Epithelial cell of proximal tubule (primary cell): ENCODE data around the gene PRODH2. TPM values are rescaled to one million over a fixed set of nuclear protein-coding genes. Genes with fewer than 3 reads are reported as not detected.
"Not testable (repeated sequence)": the region's sequence is repeated elsewhere in the genome, so short reads cannot be mapped to it uniquely, and the experiment has no call there.

ENCODE experiments used
- DNase-seq: peaks from one replicate; pipeline ENCODE4 v3.0.0-alpha.2; 2011; ENCODE audit warnings: low read depth
- H3K4me3 ChIP-seq: 2 replicates; pipeline ENCODE4 v1.5.1; 2011; ENCODE audit warnings: low read depth, mild to moderate bottlenecking, low read length
- total RNA-seq: library from RNA; depleted of rRNA; stranded (reverse); fragments of >200 nt; gene quantifications from 2 replicates; pipeline ENCODE4 v1.2.3, GENCODE V29; 2015
- TF ChIP-seq, protein P1 (sequence below): conservative IDR thresholded peaks from 2 replicates; pipeline ENCODE4 v1.5.1; 2012; ENCODE audit warnings: low read depth, mild to moderate bottlenecking, low read length

The PRODH2 gene
- total RNA-seq, 1 donor from 2014 or later, result not detected

DNA sequence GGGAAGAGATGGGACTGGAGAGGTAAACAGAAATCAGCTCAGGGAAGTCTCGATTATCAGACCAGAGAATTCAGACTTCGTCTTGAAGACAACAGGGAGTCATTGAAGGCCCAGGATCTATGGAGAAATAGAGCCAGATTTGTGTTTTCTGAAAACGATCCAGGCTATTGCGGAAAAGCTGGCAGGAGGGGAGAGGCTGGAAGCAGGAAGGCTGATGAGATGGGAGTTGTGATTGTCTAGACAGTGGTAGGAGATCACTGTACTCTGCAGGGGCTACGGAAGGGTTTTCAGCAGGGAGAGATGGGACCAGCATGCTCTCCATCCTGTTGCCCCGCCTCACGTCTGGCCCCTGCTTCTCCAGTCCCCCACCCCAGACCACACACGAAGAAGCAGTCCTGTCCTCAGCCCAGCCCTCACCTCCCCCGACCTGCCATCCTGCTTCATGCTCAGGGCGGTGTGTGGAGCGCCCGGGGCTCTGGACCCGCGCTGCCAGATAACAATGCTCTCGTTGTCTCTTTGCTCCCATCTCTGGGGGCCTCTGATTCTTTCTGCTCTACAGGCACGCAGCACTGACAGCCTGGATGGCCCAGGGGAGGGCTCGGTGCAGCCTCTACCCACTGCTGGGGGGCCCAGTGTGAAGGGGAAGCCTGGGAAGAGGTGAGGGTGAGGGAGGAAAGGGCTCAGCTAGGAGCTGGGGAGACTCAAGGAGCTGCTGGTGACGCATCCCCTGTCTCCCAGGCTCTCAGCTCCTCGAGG lies 35.4 kb downstream of the PRODH2 start:
- no peak for DNase-seq
- TF ChIP-seq, protein P1, sequence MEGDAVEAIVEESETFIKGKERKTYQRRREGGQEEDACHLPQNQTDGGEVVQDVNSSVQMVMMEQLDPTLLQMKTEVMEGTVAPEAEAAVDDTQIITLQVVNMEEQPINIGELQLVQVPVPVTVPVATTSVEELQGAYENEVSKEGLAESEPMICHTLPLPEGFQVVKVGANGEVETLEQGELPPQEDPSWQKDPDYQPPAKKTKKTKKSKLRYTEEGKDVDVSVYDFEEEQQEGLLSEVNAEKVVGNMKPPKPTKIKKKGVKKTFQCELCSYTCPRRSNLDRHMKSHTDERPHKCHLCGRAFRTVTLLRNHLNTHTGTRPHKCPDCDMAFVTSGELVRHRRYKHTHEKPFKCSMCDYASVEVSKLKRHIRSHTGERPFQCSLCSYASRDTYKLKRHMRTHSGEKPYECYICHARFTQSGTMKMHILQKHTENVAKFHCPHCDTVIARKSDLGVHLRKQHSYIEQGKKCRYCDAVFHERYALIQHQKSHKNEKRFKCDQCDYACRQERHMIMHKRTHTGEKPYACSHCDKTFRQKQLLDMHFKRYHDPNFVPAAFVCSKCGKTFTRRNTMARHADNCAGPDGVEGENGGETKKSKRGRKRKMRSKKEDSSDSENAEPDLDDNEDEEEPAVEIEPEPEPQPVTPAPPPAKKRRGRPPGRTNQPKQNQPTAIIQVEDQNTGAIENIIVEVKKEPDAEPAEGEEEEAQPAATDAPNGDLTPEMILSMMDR, result no peak
- no peak overlapping the region for H3K4me3 ChIP-seq

DNA sequence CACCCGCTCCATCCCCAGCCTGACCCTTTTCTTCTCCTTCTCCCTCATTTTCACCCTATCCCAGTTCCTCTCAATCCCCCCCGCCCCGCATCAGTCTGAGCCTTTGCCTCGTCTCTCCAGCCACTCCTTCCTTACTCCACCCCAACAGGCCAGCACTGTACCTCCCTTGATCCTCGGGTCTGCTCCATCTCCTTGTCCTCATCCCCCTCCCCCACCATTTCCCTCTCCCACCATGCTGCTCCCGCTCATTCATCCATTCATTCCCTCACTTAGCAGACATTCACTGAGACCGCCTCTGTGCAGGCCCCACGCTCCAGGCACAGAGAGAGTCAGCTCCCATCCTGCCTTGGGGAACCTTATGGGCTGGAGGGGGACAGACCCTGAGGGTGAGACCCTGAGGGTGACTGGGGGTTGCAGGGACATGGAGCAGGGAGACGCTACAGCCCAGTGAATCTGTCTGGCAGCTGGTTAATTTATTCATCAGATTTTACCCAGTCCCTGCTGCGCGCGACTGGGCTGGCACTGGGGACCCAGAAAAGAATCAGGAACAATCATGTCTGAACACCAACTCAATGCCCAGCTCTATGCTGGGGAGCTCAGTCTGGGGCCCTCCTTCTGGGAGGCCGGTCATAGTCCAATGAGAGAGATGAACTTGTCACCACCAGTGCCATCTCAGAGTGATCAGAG lies 36.4 kb downstream of the PRODH2 start:
- TF ChIP-seq, protein P1, result no peak
- H3K4me3 ChIP-seq, result peak overlapping the region; percentile 62
- DNase-seq, result no peak

DNA sequence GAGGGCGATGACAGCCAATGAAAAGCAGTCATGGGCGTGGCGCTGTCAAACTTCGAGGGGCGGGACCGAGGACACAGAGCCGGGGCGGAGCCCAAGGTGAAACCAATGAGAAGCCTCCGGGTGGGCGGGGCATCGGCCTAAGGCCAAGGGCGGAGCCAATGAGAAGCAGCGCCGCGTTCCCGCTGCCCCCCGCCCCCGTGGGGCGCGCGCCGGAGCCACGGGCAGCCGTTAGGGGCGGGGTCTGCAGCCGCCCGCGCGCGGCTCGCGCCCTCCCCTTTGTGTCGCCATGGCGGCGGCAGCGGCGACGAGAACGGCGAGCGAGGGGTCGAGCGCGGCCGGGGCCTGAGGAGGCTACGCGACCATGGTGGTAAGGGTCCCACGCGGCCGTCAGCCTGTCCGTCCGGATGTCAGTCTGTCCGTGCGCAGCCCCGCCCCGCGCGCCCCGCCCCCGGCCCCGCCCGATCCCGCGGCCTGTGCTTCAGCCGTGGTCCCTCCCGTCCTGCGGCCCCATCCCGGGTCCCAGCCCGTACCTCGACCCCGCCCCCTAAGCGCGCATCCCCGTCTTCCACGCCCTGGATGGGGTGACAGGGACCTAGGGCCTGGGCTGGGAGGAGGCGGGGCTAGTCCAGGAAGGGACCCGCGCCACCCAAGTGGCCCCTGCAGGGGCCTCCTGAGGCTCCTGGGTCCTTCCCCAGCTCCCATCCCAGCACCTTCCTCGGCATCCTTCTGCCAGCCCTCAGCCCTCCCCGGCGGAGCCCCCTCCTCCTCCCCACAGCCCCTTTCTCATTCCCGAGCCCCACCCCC lies 37.1 kb downstream of the PRODH2 start, which contains the start of gene ARHGAP33:
ARHGAP33 (plus strand) TSS at position 267 of the 804 bp plus-strand sequence; CDS start at position 362, 95 bp downstream.
- no peak for DNase-seq
- TF ChIP-seq, protein P1, result no peak
- H3K4me3 ChIP-seq, result peak within 1 kb of the TSS; percentile 62

DNA sequence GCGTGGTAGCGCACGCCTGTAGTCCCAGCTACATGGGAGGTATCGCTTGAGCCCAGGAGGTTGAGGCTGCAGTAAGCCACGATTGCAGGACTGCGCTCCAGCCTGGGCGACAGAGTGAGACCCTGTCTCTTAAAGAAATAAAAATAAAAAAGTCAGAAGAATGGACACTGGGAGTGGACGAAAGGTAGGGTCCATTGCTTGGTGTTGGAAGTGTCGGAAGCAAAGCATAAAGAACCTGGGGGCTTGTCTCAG lies 37.7 kb downstream of the PRODH2 start:
- DNase-seq, result no peak
- TF ChIP-seq, protein P1, result no peak
- H3K4me3 ChIP-seq, result peak overlapping the region; percentile 62

DNA sequence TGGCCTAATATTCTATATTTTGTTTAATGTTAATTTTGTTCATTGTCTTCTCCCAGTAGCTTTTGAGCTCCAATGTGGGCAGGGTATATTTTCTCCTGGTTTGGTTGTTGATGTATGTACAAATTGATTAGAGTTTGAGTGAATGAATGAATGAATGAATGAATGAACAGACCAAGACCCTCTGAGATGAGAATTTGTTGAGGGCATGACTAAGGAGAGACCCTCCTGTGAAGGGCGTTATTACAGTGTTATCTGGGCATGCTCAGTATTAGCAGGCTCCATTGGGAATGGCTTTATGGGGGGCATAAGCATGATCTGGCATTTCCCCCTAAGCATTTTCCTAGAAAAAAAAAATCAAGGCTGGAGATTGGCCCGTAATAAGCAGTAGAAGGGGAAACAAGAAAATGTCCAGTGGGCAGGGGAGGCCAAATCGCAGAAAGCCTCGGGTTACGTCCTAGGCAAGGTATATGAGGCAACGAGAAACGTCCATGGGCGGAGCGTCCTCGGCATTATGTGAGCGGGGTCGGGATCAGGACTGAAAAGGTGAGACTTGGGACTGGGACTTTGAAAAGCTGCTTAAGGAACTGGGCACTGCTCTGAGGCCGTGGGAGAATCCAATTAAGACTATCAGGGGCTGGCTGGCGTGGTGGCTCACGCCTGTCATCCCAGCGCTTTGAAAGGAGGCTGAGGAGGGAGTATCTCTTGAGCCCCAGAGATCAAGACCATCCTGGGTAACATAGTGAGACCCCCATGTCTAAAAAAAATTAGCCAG lies 38.2 kb downstream of the PRODH2 start:
- H3K4me3 ChIP-seq, result peak overlapping the region; percentile 62
- TF ChIP-seq, protein P1, result no peak
- no peak for DNase-seq

DNA sequence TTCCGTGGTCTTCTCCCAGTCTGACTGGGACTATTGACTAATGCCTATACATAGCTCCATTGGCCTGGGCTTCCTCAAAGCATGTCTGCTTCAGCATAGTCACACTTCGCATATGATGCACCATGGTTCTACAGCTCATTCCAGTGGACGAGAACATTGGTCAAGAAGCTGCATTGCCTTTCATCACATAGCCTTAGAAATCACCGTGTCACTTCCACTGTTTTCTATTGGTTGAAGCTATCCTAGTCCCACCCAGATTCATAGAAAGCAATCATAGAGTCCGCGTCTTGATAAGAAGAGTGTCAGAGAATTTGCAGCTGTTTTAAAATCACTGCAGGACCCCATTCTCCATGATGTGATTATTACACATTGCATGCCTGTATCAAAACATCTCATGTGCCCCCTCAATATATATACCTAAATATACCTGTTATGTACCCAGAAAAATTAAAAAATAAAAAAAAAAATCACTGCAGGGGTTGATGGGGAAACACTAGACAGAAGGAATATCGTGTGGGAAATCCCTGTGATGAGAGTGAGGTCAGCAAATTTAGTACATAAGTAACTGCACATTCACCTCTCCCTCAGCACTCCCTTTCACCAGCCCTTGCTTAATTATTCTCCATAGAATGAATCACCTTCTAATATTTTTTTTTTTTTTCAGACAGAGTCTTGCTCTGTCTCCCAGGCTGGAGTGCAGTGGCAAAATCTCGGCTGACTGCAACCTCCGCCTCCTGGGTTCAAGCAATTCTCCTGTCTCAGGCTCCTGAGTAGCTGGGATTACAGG lies 39.4 kb downstream of the PRODH2 start:
- TF ChIP-seq, protein P1, result no peak
- H3K4me3 ChIP-seq, result no peak overlapping the region

DNA sequence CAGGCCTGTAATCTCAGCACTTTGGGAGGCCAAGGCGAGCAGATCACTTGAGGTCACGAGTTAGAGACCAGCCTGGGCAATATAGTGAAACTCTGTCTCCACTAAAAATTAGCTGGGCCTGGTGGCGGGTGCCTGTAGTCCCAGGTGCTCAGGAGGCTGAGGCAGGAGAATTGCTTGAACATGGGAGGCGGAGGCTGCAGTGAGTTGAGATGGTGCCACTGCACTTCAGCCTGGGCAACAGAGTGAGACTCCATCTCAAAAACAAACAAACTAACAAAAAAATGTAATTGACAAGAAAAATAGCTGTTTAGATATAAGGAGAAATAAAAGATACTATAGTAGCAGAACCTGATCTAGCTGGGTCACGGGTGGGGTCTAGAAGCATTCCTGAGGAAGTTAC lies 40.3 kb downstream of the PRODH2 start:
- DNase-seq, result not testable (repeated sequence)

More for the DNA sequence above, 39.4 kb downstream of the PRODH2 start:
- peak; percentile 77 for DNase-seq

More for the DNA sequence above, 40.3 kb downstream of the PRODH2 start:
- H3K4me3 ChIP-seq, result not testable (repeated sequence)
